Measurements from ENCODE around the gene UVSSA.

DNA sequence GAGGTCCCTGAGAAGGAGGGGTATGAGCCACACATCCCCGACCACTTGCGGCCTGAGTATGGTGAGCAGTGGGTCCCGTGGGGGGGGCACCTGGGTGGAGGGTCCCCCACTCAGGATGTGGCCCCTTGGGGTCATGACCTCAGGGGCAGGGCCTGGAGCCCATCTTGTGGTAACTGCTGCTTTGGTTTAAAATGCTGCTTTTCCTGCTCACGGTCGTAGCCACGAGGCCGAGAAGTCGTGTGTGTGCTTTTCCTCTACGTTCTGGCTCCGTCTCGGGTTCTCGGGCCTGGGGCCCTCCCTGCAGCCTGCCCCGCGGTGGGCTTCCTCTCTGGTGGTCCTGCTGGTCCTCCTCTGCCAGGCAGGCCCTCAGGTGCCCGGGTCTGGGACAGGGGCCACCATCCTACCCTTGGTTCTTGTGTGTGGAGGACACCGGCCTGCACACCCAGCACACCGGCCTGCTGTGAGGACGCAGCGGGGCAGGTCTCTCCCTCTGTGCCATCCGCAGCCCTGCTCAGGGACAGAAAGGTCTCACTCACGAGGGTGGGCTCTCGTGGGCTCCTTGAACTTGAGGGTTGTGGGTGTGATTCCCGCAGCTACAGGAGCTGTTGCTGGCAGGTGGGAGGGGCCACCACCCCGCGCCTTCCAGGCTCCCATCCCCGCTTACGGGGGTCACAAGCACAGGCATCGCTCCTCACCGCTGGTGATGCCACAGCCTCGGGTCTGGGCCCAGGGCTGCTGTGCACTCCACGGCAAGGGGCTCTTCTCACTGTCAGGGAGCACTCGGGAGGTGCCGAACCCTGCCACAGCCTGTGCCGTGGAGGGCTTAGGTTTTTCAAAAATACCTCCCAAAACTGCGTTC, 19.6 kb downstream of the UVSSA start:
- no peak for TF ChIP-seq EZH2 (IDR thresholded peaks at IDR 0.05; ENCODE audit: insufficient read depth, poor library complexity, severe bottlenecking)
- TF ChIP-seq EZH2phosphoT487 (IDR thresholded peaks at IDR 0.05; ENCODE audit: insufficient read depth, low read depth): no peak
